Muscle of leg (tissue), 11 donors: ENCODE results near the gene MDM4. TPM values are rescaled to one million over a fixed set of nuclear protein-coding genes. Genes with fewer than 3 reads are reported as not detected.
A peak's percentile ranks its signal among the peaks of the same experiment; 100 is the strongest.

Experiments used
- DNase-seq: peaks from one replicate; pipeline ENCODE4 v3.0.0; 2013
- H3K27ac ChIP-seq: one replicate; pipeline ENCODE4 v1.5.1; 2013; ENCODE audit warnings: mild to moderate bottlenecking, low read length, control low read depth
- H3K27me3 ChIP-seq: one replicate; pipeline ENCODE4 v1.6.1; 2013; ENCODE audit warnings: low read length; ENCODE audit not compliant: control insufficient read depth, insufficient read depth
- H3K36me3 ChIP-seq: one replicate; pipeline ENCODE4 v1.6.1; 2013; ENCODE audit warnings: low read length; ENCODE audit not compliant: control insufficient read depth, insufficient read depth
- H3K4me1 ChIP-seq: one replicate; pipeline ENCODE4 v1.6.1; 2013; ENCODE audit warnings: low read length; ENCODE audit not compliant: control insufficient read depth, insufficient read depth
- H3K4me3 ChIP-seq: one replicate; pipeline ENCODE4 v1.5.1; 2013; ENCODE audit warnings: low read length, control low read depth
- H3K9me3 ChIP-seq: replicated peaks from 2 replicates; pipeline ENCODE4 v1.6.1; 2013; ENCODE audit warnings: low read depth, low read length; ENCODE audit not compliant: control insufficient read depth
- WGBS: methylation state at CpG from one replicate; pipeline ENCODE4 v1.1.5; 2013; ENCODE audit warnings: missing lambda C conversion rate; ENCODE audit not compliant: insufficient coverage; 5-methylcytosine and 5-hydroxymethylcytosine counted together
- polyA plus RNA-seq, 8 donors: library from polyadenylated mRNA; unstranded; fragments of 120-200 nt; gene quantifications; one replicate each; pipeline versions ENCODE4 v1.2.1 to v1.2.3, GENCODE V29; 2013; ENCODE audit warnings: inconsistent platforms in 1 of 8, low replicate concordance in 1 of 8; ENCODE audit not compliant: insufficient read length in 8 of 8, insufficient read depth in 1 of 8
- total RNA-seq: library from RNA; stranded (reverse); fragments of 120-200 nt; gene quantifications from one replicate; pipeline ENCODE4 v1.2.4, GENCODE V29; 2013

Gene MDM4
- total and polyA plus RNA-seq, 9 donors: 9.9 to 37.1 (median 23.8) TPM

DNA sequence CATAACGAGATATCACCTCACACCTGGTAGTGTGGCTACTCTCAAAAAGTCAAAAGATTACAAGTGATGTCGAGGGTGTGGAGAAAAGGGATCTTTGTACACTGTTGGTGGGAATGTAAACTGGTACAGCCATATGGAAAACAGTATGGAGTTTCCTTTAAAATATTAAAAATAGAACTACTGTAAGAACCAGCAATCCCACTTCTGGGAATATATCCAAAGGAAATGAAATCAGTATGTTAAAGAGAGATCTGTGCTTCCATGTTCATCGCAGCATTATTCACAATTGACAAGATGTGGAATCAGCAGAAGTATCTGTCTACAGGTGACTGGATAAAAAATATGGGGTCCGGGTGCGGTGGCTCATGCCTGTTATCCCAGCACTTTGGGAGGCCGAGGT, 14.0 kb upstream of the MDM4 start:
- Histone ChIP-seq H3K27me3 (no peaks in the 10 kb centered on the region), H3K9me3 (peaks cover 2% of the 10 kb centered on the region), H3K4me1 (peaks cover 4% of the 10 kb centered on the region), H3K4me3 (no peak overlapping the region), H3K27ac (no peak overlapping the region), H3K36me3 (no peaks in the 10 kb centered on the region)
- DNase-seq: peak; percentile 54
- 33% methylated on average over 1 of the region's 6 CpGs for WGBS

DNA sequence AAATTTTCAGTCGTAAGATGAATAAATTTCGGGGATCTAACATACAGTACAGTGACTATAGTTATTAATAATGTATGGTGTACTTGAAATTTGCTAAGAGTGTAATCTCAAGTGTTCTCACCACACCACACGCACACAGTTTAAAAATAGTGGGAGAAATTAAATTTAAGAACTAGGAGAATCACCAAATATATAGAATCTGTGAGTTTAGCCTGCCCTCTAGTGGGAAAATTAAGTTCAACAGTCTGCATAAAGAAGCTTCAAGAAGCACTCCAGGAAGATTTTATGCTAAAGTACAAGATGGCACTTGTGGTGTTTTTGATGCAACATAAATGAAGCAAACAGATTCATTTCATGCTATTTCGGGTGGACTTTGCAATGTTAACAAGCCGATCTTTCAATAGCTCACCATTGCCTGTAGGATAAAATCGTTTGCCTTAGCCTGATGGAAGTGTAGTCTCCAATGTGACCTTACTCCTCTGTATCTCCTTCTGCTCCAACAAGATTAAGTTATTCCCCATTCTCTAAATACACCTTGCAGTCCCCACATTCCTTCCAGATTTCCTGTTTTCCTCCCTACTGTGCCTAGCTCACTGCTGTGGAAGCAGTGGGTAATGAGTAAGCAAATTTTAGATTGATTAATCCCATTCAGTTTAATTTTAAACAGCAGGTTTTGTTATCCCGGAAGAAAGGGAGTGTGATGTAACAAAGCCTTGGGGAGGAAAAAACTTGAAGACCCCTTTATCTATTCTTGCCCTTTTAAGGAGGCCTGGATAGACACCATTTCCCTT, 12.9 kb upstream of the MDM4 start:
- H3K27me3 ChIP-seq: no peaks in the 10 kb centered on the region
- DNase-seq: peak; percentile 89
- H3K4me3 ChIP-seq: no peak overlapping the region
- peaks cover 8% of the 10 kb centered on the region for H3K4me1 ChIP-seq
- no peaks in the 10 kb centered on the region for H3K36me3 ChIP-seq
- no peak overlapping the region for H3K27ac ChIP-seq
- no CpG with 5 or more reads among the region's 7 CpGs for WGBS
- H3K9me3 ChIP-seq: peaks cover 2% of the 10 kb centered on the region

DNA sequence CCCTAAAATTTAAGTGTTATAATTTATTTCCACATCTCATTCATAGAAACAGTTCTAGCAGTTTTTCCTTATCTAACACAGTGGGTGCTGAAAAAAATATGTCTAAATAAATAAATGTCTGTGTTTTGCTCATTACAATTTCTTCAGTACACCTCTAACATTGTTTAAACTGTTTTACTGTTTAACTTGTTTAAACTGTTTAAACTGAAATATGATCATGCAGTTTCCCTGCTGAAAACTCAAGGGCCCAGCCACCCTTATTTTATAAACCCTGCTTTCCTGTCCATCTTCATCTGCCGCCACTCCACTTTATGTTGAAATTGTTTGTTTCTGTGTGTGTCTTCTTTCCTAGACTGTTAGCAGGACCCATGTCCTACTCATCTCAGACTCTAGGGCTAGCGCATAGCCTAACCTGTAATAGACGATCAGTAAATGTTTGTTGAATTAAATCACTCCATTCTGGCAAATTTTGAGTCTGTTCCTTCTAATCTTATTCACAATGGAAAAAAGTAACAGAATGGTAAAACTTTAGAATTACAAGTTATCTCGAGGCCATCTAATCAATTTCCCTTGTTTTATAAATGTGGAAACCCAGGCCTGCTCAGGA, 12.2 kb upstream of the MDM4 start:
- no peaks in the 10 kb centered on the region for H3K36me3 ChIP-seq

DNA sequence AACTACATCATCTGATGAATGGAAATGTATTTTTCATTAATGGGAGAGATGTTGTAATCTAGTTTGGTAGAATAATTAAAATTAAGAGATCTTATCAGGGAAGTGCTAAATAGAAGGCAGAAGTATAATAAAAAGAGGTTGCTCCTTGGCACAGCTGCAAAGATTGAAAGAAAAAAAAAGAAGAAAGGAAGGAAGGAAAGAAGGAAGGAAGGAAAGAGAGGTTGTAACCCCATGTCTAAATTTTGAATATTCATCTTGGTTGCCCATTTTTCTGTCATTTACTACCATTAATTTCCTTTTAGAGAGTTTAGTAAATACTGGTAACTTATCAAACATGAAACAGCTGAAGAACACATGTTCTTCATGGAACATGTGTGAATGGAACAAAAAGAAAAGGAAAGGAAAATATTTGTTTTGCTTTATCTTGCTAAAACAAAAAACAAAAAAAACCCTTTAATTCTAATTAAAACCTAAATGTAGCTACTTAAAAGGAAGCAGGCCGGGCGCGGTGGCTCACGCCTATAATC, 10.5 kb upstream of the MDM4 start:
- Histone ChIP-seq H3K27me3 (no peaks in the 10 kb centered on the region), H3K36me3 (no peaks in the 10 kb centered on the region), H3K9me3 (no peaks in the 10 kb centered on the region), H3K4me3 (peak overlapping the region; percentile 50), H3K4me1 (peaks cover 5% of the 10 kb centered on the region), H3K27ac (peak overlapping the region; percentile 87)
- no CpG with 5 or more reads among the region's 4 CpGs for WGBS
- DNase-seq: no peak

More for the DNA sequence above, 12.2 kb upstream of the MDM4 start:
- Histone ChIP-seq H3K27ac (no peak overlapping the region), H3K4me1 (peaks cover 8% of the 10 kb centered on the region), H3K27me3 (no peaks in the 10 kb centered on the region), H3K9me3 (peaks cover 2% of the 10 kb centered on the region), H3K4me3 (no peak overlapping the region)
- DNase-seq: no peak
- no CpG with 5 or more reads among the region's 4 CpGs for WGBS

DNA sequence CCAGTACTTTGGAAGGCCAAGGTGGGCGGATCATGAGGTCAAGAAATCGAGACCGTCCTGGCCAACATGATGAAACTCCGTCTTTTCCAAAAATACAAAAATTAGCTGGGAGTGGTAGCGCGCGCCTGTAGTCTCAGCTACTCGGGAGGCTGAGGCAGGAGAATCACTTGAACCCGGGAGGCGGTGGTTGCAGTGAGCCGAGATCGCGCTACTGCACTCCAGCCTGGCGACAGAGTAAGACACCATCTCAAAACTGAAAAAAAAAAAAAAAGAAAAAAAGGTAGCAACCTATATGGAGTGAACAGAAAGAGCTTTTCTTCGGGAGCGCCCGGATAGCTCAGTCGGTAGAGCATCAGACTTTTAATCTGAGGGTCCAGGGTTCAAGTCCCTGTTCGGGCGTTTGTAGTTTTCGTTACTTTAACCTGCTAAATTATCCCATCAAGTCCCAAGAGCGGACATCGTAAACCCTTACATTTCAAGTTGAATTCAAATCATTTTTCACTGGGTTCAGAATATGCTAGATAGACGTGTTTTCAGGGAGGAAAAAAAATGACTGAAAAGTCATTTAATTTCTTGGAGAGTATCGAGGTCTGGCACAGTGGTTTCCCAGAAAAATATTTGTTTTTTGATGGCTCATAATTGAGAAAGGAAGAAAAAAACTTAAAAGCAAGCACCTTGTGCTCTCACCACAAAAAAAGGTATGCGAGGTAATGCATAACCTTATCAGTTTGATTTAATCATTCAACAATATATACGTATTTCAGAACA, 9.8 kb upstream of the MDM4 start:
- H3K9me3 ChIP-seq: no peaks in the 10 kb centered on the region
- H3K27ac ChIP-seq: peak overlapping the region; percentile 87
- H3K36me3 ChIP-seq: no peaks in the 10 kb centered on the region
- H3K27me3 ChIP-seq: no peaks in the 10 kb centered on the region
- peak overlapping the region; percentile 50 for H3K4me3 ChIP-seq
- H3K4me1 ChIP-seq: peaks cover 5% of the 10 kb centered on the region
- 0% methylated on average over 5 of the region's 27 CpGs for WGBS
- peak; percentile 92 for DNase-seq

DNA sequence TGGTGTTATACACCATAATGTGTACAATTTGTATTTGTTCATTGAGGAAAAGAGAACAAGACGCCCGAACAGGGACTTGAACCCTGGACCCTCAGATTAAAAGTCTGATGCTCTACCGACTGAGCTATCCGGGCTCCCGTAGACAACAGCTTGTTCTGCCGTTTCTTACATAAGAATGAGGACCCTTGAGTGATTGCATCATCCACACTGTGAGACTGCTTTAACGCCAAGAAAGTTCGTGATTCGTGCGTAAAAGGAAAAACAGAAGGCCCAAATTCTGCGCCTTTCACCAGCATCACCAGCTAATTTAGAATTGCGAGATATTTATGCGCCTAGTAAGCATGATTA, 9.3 kb upstream of the MDM4 start:
- Histone ChIP-seq H3K36me3 (no peaks in the 10 kb centered on the region), H3K27ac (peak overlapping the region; percentile 98), H3K4me3 (peak overlapping the region; percentile 67), H3K27me3 (no peaks in the 10 kb centered on the region), H3K4me1 (peaks cover 5% of the 10 kb centered on the region), H3K9me3 (no peaks in the 10 kb centered on the region)
- DNase-seq: peak; percentile 98
- WGBS: 1% methylated on average over 7 of the region's 13 CpGs

DNA sequence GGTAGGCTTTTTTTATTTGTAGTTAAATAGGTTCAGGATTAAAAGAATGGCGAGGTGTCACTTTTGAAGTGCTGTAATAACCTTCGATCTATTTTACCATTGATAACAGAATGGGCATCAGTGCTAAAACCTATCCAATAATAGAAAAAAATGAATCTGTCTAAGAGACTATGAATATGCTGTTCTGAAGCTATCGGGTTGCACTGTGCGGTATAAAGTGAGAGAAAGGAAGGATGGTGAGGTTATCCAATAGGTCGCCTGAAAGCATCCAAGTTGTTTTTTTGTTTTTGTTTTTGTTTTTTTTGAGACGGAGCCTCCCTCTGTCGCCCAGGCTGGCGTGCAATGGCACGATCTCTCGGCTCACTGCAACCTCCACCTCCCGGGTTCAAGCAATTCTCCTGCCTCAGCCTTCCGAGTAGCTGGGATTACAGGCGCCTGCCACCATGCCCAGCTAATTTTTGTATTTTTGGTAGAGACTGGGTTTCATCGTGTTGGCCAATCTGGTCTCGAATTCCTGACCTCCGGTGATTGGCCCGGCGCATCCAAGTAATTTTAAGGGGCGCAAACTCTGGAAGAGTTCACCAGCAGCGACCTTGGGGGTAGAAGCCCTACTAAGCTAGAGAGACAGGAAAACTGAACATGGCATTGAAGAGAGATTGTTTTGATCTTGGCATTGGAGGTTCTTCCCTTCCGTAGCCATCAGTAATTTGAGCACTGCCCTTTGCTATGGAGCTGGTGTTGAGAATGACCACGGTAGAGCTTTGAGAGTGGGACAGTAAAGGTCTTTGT, 8.7 kb upstream of the MDM4 start:
- H3K27me3 ChIP-seq: no peaks in the 10 kb centered on the region
- 0% methylated on average over 7 of the region's 22 CpGs for WGBS
- no peaks in the 10 kb centered on the region for H3K36me3 ChIP-seq
- no peaks in the 10 kb centered on the region for H3K9me3 ChIP-seq
- peak; percentile 80 for DNase-seq
- H3K27ac ChIP-seq: peak overlapping the region; percentile 98
- peak overlapping the region; percentile 67 for H3K4me3 ChIP-seq
- H3K4me1 ChIP-seq: peaks cover 5% of the 10 kb centered on the region

DNA sequence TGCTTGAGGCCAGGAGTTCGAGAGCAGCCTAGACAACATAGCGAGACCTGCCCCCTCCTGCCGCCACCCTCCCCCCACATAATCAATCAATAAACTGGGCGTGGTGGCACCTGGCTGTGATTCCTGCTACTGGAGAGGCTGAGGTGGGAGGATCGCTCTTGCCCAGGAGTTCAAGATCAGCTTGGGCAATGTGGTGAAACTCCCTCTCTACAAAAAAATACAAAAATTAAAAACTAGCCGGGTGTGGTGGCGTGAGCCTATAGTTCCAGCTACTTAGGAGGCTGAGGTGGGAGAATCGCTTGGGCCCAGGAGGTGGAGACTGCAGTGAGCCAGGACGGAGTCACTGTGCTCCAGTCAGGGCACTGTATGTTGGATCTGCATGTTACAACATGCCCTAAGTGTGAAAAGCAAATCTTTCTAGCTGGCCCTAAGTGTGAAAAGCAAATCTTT, 7.0 kb upstream of the MDM4 start:
- Histone ChIP-seq H3K4me1 (peaks cover 5% of the 10 kb centered on the region), H3K9me3 (no peaks in the 10 kb centered on the region), H3K4me3 (no peak overlapping the region), H3K36me3 (no peaks in the 10 kb centered on the region), H3K27me3 (no peaks in the 10 kb centered on the region), H3K27ac (no peak overlapping the region)
- no peak for DNase-seq
- 75% methylated on average over 4 of the region's 9 CpGs for WGBS

DNA sequence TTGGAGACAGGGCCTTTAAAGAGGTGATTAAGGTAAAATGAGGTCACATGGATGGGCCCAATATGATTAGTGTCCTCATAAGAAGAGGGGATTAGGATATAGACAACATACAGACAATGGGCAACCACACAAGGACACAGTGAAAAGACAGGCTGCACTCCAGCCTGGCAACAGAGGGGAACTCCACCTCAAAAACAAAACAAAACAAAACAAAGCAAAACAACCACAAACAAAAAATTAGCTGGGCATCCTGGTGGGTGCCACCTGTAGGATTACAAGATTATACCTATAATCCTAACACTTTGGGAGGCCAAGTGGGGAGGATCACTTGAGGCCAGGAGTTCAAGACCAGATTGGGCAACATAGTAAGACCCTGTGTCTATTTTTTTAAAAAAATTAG, 4.8 kb upstream of the MDM4 start:
- Histone ChIP-seq H3K4me1 (peaks cover 11% of the 10 kb centered on the region), H3K27ac (no peak overlapping the region)
- no peak for DNase-seq

More for the DNA sequence above, 4.8 kb upstream of the MDM4 start:
- H3K27me3 ChIP-seq: no peaks in the 10 kb centered on the region
- H3K9me3 ChIP-seq: no peaks in the 10 kb centered on the region
- H3K36me3 ChIP-seq: no peaks in the 10 kb centered on the region
- H3K4me3 ChIP-seq: no peak overlapping the region
